ENCODE results near the gene S100A3.
"Not testable (repeated sequence)": the region's sequence is repeated elsewhere in the genome, so short reads cannot be mapped to it uniquely, and the experiment has no call there.

The S100A3 gene

GRCh38 chr1:153526132-153526543 lies 22.9 kb downstream of the S100A3 start:
- H3K36me3 Mint-ChIP-seq (ENCODE audit: low read depth), result no peaks in the 10 kb centered on the region
- H3K9me3 Mint-ChIP-seq, result no peaks in the 10 kb centered on the region
- no peaks in the 10 kb centered on the region for H3K27me3 Mint-ChIP-seq
- no peak overlapping the region for H3K4me3 Mint-ChIP-seq
- no peak for DNase-seq
- H3K27ac Mint-ChIP-seq, result no peak overlapping the region
- peaks cover 24% of the 10 kb centered on the region for H3K4me1 Mint-ChIP-seq (ENCODE audit: low read depth)

GRCh38 chr1:153525088-153525728 lies 23.9 kb downstream of the S100A3 start:
- DNase-seq, result no peak
- H3K27ac Mint-ChIP-seq, result peak overlapping the region; percentile 35
- H3K4me3 Mint-ChIP-seq, result no peak overlapping the region
- no peaks in the 10 kb centered on the region for H3K36me3 Mint-ChIP-seq (ENCODE audit: low read depth)
- no peaks in the 10 kb centered on the region for H3K9me3 Mint-ChIP-seq
- peaks cover 17% of the 10 kb centered on the region for H3K4me1 Mint-ChIP-seq (ENCODE audit: low read depth)
- H3K27me3 Mint-ChIP-seq, result no peaks in the 10 kb centered on the region

- H3K9me3 Mint-ChIP-seq; H3K27me3 Mint-ChIP-seq; H3K36me3 Mint-ChIP-seq (ENCODE audit: low read depth); DNase-seq; H3K4me3 Mint-ChIP-seq: not testable (repeated sequence)
- Mint-ChIP-seq H3K4me1 (ENCODE audit: low read depth) (peaks cover 16% of the 10 kb centered on the region), H3K27ac (peak overlapping the region; percentile 19)
These were observed 26.6 kb downstream of the S100A3 start for GRCh38 chr1:153522353-153523048.

GRCh38 chr1:153521808-153522207 lies 27.2 kb downstream of the S100A3 start:
- not testable (repeated sequence) for DNase-seq; H3K4me3 Mint-ChIP-seq; H3K27ac Mint-ChIP-seq; H3K9me3 Mint-ChIP-seq; H3K36me3 Mint-ChIP-seq (ENCODE audit: low read depth); H3K27me3 Mint-ChIP-seq
- peaks cover 14% of the 10 kb centered on the region for H3K4me1 Mint-ChIP-seq (ENCODE audit: low read depth)

GRCh38 chr1:153520818-153521476 lies 28.1 kb downstream of the S100A3 start:
- H3K4me1 Mint-ChIP-seq (ENCODE audit: low read depth), result peaks cover 14% of the 10 kb centered on the region
- H3K27ac Mint-ChIP-seq, result no peak overlapping the region
- no peaks in the 10 kb centered on the region for H3K27me3 Mint-ChIP-seq
- no peaks in the 10 kb centered on the region for H3K36me3 Mint-ChIP-seq (ENCODE audit: low read depth)
- no peak overlapping the region for H3K4me3 Mint-ChIP-seq
- no peaks in the 10 kb centered on the region for H3K9me3 Mint-ChIP-seq
- no peak for DNase-seq

- DNase-seq; H3K9me3 Mint-ChIP-seq; H3K27me3 Mint-ChIP-seq; H3K4me3 Mint-ChIP-seq; H3K27ac Mint-ChIP-seq; H3K36me3 Mint-ChIP-seq (ENCODE audit: low read depth): not testable (repeated sequence)
- peaks cover 13% of the 10 kb centered on the region for H3K4me1 Mint-ChIP-seq (ENCODE audit: low read depth)
These were observed 28.8 kb downstream of the S100A3 start for GRCh38 chr1:153520137-153520691.

GRCh38 chr1:153519242-153519641 lies 29.8 kb downstream of the S100A3 start:
- no peaks in the 10 kb centered on the region for H3K36me3 Mint-ChIP-seq (ENCODE audit: low read depth)
- no peak for DNase-seq
- no peaks in the 10 kb centered on the region for H3K27me3 Mint-ChIP-seq
- peaks cover 11% of the 10 kb centered on the region for H3K4me1 Mint-ChIP-seq (ENCODE audit: low read depth)
- H3K27ac Mint-ChIP-seq, result no peak overlapping the region
- H3K4me3 Mint-ChIP-seq, result no peak overlapping the region
- no peaks in the 10 kb centered on the region for H3K9me3 Mint-ChIP-seq

- Mint-ChIP-seq H3K4me3 (no peak overlapping the region), H3K4me1 (ENCODE audit: low read depth) (peaks cover 11% of the 10 kb centered on the region), H3K27ac (no peak overlapping the region), H3K27me3 (no peaks in the 10 kb centered on the region), H3K36me3 (ENCODE audit: low read depth) (no peaks in the 10 kb centered on the region), H3K9me3 (no peaks in the 10 kb centered on the region)
- DNase-seq, result no peak
These were observed 33.3 kb downstream of the S100A3 start for GRCh38 chr1:153515504-153516394.

GRCh38 chr1:153513666-153514065 lies 35.4 kb downstream of the S100A3 start:
- no peaks in the 10 kb centered on the region for H3K9me3 Mint-ChIP-seq
- H3K27me3 Mint-ChIP-seq, result no peaks in the 10 kb centered on the region
- no peak overlapping the region for H3K4me3 Mint-ChIP-seq
- H3K4me1 Mint-ChIP-seq (ENCODE audit: low read depth), result peaks cover 11% of the 10 kb centered on the region
- DNase-seq, result no peak
- H3K27ac Mint-ChIP-seq, result no peak overlapping the region
- no peaks in the 10 kb centered on the region for H3K36me3 Mint-ChIP-seq (ENCODE audit: low read depth)

GRCh38 chr1:153513023-153513422 lies 36.0 kb downstream of the S100A3 start:
- Mint-ChIP-seq H3K4me3 (no peak overlapping the region), H3K9me3 (no peaks in the 10 kb centered on the region), H3K36me3 (ENCODE audit: low read depth) (no peaks in the 10 kb centered on the region), H3K27me3 (no peaks in the 10 kb centered on the region), H3K4me1 (ENCODE audit: low read depth) (peaks cover 9% of the 10 kb centered on the region), H3K27ac (no peak overlapping the region)
- no peak for DNase-seq

- DNase-seq, result peak; percentile 86
- Mint-ChIP-seq H3K4me3 (no peak overlapping the region), H3K36me3 (ENCODE audit: low read depth) (no peaks in the 10 kb centered on the region), H3K27ac (peak overlapping the region; percentile 89), H3K4me1 (ENCODE audit: low read depth) (peaks cover 9% of the 10 kb centered on the region), H3K9me3 (no peaks in the 10 kb centered on the region), H3K27me3 (no peaks in the 10 kb centered on the region)
These were observed 38.1 kb downstream of the S100A3 start for GRCh38 chr1:153510984-153511410.

- no peak overlapping the region for H3K4me3 Mint-ChIP-seq
- H3K4me1 Mint-ChIP-seq (ENCODE audit: low read depth), result peaks cover 9% of the 10 kb centered on the region
- H3K27me3 Mint-ChIP-seq, result no peaks in the 10 kb centered on the region
- H3K27ac Mint-ChIP-seq, result no peak overlapping the region
- DNase-seq, result peak; percentile 79
- H3K36me3 Mint-ChIP-seq (ENCODE audit: low read depth), result no peaks in the 10 kb centered on the region
- H3K9me3 Mint-ChIP-seq, result no peaks in the 10 kb centered on the region
These were observed 39.2 kb downstream of the S100A3 start for GRCh38 chr1:153509729-153510354.

- H3K4me1 Mint-ChIP-seq (ENCODE audit: low read depth), result peaks cover 13% of the 10 kb centered on the region
- H3K27ac Mint-ChIP-seq, result no peak overlapping the region
- H3K9me3 Mint-ChIP-seq, result no peaks in the 10 kb centered on the region
- H3K27me3 Mint-ChIP-seq, result no peaks in the 10 kb centered on the region
- no peaks in the 10 kb centered on the region for H3K36me3 Mint-ChIP-seq (ENCODE audit: low read depth)
- H3K4me3 Mint-ChIP-seq, result no peak overlapping the region
- no peak for DNase-seq
These were observed 40.0 kb downstream of the S100A3 start for GRCh38 chr1:153509036-153509435.

Data from activated T-cell treated with anti-CD3 and anti-CD28 coated beads, Interleukin-2, amount 50 U/mL, for 24 hours (primary cell).